Measurements from ENCODE around the gene PLXND1.
A peak's percentile ranks its signal among the peaks of the same experiment; 100 is the strongest.

The PLXND1 gene

GRCh38 chr3:129625072-129625874, 18.8 kb upstream of the PLXND1 start:
- no peak for TF ChIP-seq POLR2A (IDR thresholded peaks at IDR 0.05; ENCODE audit: low read depth, low read length)
- TF ChIP-seq TAF1 (IDR thresholded peaks at IDR 0.05; ENCODE audit: borderline replicate concordance, low read depth, low read length): no peak
- TF ChIP-seq POLR2AphosphoS5 (IDR thresholded peaks at IDR 0.05; ENCODE audit: low read depth, low read length): no peak
- FAIRE-seq: no peak
- DNase-seq (ENCODE audit: insufficient read length): peak; percentile 19

GRCh38 chr3:129624347-129625071, 18.0 kb upstream of the PLXND1 start:
- DNase-seq (ENCODE audit: insufficient read length): no peak
- no peak for FAIRE-seq

DNA sequence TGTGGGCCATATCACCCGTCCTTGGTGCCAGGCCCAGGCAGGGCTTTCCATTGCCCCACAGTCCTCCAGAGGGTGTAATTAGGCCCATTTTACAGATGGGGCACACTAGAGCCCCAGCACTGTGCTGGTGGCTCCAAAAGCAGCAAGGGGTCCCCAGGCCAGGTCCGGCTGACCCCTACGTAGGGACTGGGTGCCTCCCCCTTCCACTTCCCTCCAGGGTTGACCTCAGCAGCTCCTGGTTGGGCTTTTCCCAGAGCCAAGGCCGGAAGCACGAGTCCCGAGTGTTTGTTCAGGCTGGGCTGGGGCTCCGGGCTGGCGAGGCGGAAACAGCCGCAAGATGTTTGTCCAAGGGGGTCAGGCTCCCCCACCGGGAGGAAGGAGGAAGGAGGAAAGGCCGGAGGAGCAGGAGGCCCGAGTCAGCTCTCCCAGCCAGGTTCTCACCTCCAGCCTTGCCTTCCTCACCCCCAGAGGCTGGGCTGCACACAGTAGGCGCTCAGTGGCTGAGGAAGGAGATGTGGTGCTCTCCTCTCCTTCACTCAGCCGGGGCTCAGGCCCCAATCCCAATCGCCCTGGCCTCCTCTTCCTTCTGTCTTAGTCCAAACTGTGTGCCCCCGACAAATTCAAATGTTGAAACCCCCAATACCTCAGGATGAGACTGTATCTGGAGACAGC, 17.1 kb upstream of the PLXND1 start:
- DNase-seq (ENCODE audit: insufficient read length): peak; percentile 15
- FAIRE-seq: no peak

More at GRCh38 chr3:129624347-129625071, 18.0 kb upstream of the PLXND1 start:
- no peak for TF ChIP-seq TAF1 (IDR thresholded peaks at IDR 0.05; ENCODE audit: borderline replicate concordance, low read depth, low read length)
- no peak for TF ChIP-seq POLR2A (IDR thresholded peaks at IDR 0.05; ENCODE audit: low read depth, low read length)
- no peak for TF ChIP-seq POLR2AphosphoS5 (IDR thresholded peaks at IDR 0.05; ENCODE audit: low read depth, low read length)

DNA sequence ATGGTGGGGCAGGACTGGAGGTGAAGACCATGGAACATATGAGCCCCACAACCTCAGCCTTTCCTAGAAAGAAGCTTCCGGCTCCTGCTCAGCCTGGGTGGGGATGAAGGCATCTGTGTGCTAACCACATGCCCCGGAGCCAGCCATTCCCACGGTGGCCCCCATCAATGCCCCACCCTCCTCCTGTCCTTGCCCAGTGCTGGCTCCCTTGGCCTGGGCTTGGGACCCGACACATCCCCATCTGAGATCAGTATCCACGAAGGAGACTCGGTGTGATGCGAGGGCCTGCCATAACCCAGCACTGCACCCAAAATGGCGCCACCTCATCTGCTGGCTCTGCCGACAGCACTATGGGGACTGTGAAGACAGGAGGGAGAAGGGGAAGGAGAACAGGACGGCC, 16.5 kb upstream of the PLXND1 start:
- TF ChIP-seq POLR2AphosphoS5 (IDR thresholded peaks at IDR 0.05; ENCODE audit: low read depth, low read length): no peak
- no peak for TF ChIP-seq POLR2A (IDR thresholded peaks at IDR 0.05; ENCODE audit: low read depth, low read length)
- no peak for TF ChIP-seq TAF1 (IDR thresholded peaks at IDR 0.05; ENCODE audit: borderline replicate concordance, low read depth, low read length)
- no peak for DNase-seq (ENCODE audit: insufficient read length)
- FAIRE-seq: no peak

More for the DNA sequence above, 17.1 kb upstream of the PLXND1 start:
- TF ChIP-seq POLR2AphosphoS5 (IDR thresholded peaks at IDR 0.05; ENCODE audit: low read depth, low read length) (no peak), POLR2A (IDR thresholded peaks at IDR 0.05; ENCODE audit: low read depth, low read length) (no peak), TAF1 (IDR thresholded peaks at IDR 0.05; ENCODE audit: borderline replicate concordance, low read depth, low read length) (no peak)

GRCh38 chr3:129622226-129622874, 15.9 kb upstream of the PLXND1 start:
- FAIRE-seq: no peak
- no peak for DNase-seq (ENCODE audit: insufficient read length)
- TF ChIP-seq POLR2A (IDR thresholded peaks at IDR 0.05; ENCODE audit: low read depth, low read length) (no peak), POLR2AphosphoS5 (IDR thresholded peaks at IDR 0.05; ENCODE audit: low read depth, low read length) (no peak), TAF1 (IDR thresholded peaks at IDR 0.05; ENCODE audit: borderline replicate concordance, low read depth, low read length) (no peak)

DNA sequence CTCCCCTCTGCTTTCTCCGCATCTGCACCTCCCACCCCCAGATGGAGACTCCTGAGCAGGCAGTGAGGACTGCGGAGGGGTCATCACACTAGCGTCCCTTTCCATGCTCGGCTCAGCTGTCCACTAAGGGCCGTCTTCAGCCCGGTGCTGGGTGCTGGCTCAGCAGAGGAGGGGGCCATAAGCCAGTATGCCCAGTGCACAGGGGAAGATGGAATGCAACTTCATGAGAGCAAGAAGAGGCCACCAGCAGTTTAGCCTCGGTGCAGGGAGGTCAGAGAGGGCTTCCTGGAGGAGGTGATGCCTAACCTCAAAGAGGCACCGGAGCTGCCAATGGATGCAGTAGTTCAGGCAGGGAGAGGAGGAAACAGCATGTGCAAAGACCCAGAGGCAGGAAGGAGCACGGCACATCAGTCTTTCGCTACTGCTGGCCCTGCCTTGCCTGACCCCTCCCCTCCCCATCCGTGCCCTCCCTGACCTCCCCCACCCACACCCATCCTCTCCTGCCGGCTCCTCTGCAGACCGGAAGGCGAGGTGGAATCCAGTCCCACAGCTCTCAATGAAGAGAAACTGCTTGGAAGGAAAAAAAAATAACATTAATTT, 15.2 kb upstream of the PLXND1 start:
- FAIRE-seq (no peak), DNase-seq (ENCODE audit: insufficient read length) (no peak)
- TF ChIP-seq POLR2AphosphoS5 (IDR thresholded peaks at IDR 0.05; ENCODE audit: low read depth, low read length) (no peak), POLR2A (IDR thresholded peaks at IDR 0.05; ENCODE audit: low read depth, low read length) (no peak), TAF1 (IDR thresholded peaks at IDR 0.05; ENCODE audit: borderline replicate concordance, low read depth, low read length) (no peak)

DNA sequence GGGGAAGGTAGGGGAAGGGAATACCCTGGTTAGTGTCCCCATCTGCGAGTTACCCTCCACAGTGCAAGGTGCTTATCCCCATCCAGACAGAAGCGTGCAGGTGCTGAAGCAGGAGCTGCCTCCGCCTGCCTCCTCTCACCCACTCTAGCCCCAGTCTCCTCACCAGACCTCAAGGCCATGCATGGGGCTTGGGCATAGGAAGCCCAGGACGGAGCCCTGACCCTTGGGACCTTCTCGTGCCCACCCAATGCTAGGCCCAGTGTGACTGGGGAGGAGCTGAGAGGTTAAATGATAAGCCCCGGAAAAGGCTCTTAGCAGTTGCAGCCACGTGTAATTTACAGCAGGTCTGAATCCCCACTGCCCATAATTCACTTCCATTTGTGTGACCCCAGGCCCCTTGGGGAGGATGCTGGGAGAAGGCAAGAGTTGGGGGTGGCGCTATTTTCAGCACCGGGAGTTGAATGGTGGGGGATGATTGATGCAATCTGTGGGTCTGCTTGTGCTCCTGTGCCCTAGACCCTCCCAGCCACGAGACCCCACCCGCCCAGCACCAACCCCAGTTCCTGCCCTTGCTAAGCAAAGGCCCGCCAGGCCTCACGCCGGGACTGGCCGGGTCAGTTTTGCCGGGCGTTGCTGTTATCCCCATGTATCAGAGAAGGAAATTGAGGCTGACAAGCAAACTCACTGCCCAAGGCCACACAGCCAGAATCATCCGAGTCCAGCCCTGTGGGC, 14.5 kb upstream of the PLXND1 start:
- TF ChIP-seq TAF1 (IDR thresholded peaks at IDR 0.05; ENCODE audit: borderline replicate concordance, low read depth, low read length) (no peak), POLR2A (IDR thresholded peaks at IDR 0.05; ENCODE audit: low read depth, low read length) (no peak), POLR2AphosphoS5 (IDR thresholded peaks at IDR 0.05; ENCODE audit: low read depth, low read length) (no peak)
- no peak for FAIRE-seq

GRCh38 chr3:129619726-129620162, 13.3 kb upstream of the PLXND1 start:
- FAIRE-seq (no peak), DNase-seq (ENCODE audit: insufficient read length) (no peak)
- TF ChIP-seq TAF1 (IDR thresholded peaks at IDR 0.05; ENCODE audit: borderline replicate concordance, low read depth, low read length): no peak
- no peak for TF ChIP-seq POLR2A (IDR thresholded peaks at IDR 0.05; ENCODE audit: low read depth, low read length)
- TF ChIP-seq POLR2AphosphoS5 (IDR thresholded peaks at IDR 0.05; ENCODE audit: low read depth, low read length): no peak

More for the DNA sequence above, 14.5 kb upstream of the PLXND1 start:
- DNase-seq (ENCODE audit: insufficient read length): peak; percentile 17

- FAIRE-seq (no peak), DNase-seq (ENCODE audit: insufficient read length) (no peak)
- no peak for TF ChIP-seq POLR2AphosphoS5 (IDR thresholded peaks at IDR 0.05; ENCODE audit: low read depth, low read length)
- no peak for TF ChIP-seq POLR2A (IDR thresholded peaks at IDR 0.05; ENCODE audit: low read depth, low read length)
- no peak for TF ChIP-seq TAF1 (IDR thresholded peaks at IDR 0.05; ENCODE audit: borderline replicate concordance, low read depth, low read length)
These were observed 12.6 kb upstream of the PLXND1 start for GRCh38 chr3:129618901-129619671.

Measured in GM12892 (cell line).